SU-DHL-6 (cell line): ENCODE data around the gene PGGHG.
"Not testable (repeated sequence)": the region's sequence is repeated elsewhere in the genome, so short reads cannot be mapped to it uniquely, and the experiment has no call there.

Experiments
- EZH2phosphoT487 ChIP-seq: fragments of 200-600 bp; sonication (generic), shearing (Covaris generic); conservative IDR thresholded peaks from 2 replicates; pipeline ENCODE4 v1.6.1; 2018; ENCODE audit warnings: mild to moderate bottlenecking, antibody characterized with exemption, low read length, moderate library complexity, mixed read lengths
- TF ChIP-seq, protein P1 (sequence below): fragments of 200-600 bp; sonication (generic); IDR thresholded peaks from one replicate; pipeline ENCODE4 v1.5.1; 2017; ENCODE audit warnings: antibody characterized with exemption, mild to moderate bottlenecking, low read length, moderate library complexity; ENCODE audit not compliant: insufficient read depth, poor library complexity, severe bottlenecking

DNA sequence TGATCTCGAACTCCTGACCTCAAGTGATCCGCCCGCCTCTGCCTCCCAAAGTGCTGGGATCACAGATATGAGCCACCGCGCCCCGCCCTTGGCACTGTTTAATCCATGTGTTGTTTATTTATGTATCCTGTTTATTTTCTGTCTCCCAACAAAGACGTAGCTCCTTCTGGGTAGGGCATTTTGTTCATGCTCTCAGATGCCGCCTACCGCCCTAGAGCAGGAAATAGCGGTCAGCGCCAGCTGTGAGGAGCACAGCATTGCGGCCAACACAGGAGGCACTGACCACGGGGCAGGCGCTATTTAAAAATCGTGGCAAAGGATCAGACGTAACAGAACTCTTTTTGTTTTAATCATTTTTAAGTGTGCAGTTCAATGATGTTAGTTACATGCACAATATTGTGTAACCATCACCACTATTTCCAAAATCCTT lies 20.2 kb upstream of the PGGHG start:
- TF ChIP-seq, protein P1, sequence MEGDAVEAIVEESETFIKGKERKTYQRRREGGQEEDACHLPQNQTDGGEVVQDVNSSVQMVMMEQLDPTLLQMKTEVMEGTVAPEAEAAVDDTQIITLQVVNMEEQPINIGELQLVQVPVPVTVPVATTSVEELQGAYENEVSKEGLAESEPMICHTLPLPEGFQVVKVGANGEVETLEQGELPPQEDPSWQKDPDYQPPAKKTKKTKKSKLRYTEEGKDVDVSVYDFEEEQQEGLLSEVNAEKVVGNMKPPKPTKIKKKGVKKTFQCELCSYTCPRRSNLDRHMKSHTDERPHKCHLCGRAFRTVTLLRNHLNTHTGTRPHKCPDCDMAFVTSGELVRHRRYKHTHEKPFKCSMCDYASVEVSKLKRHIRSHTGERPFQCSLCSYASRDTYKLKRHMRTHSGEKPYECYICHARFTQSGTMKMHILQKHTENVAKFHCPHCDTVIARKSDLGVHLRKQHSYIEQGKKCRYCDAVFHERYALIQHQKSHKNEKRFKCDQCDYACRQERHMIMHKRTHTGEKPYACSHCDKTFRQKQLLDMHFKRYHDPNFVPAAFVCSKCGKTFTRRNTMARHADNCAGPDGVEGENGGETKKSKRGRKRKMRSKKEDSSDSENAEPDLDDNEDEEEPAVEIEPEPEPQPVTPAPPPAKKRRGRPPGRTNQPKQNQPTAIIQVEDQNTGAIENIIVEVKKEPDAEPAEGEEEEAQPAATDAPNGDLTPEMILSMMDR, result not testable (repeated sequence)
- not testable (repeated sequence) for TF ChIP-seq EZH2phosphoT487
